Lung (tissue), 12 donors: ENCODE measurements around the gene DPP7. TPM values are rescaled to one million over a fixed set of nuclear protein-coding genes. Genes with fewer than 3 reads are reported as not detected.
"Not testable (repeated sequence)": the region's sequence is repeated elsewhere in the genome, so short reads cannot be mapped to it uniquely, and the experiment has no call there.

ENCODE experiments used
- ATAC-seq: fragments of 200-7000 bp; cut with Tn5 transposase; one replicate; pipeline ENCODE4 v1.9.1; 2020; ENCODE audit warnings: moderate number of reproducible peaks; ENCODE audit not compliant: insufficient read depth, low FRiP score
- DNase-seq, 3 donors: peaks; one replicate each; pipeline ENCODE4 v3.0.0-alpha.2; 2013 to 2017
- H3K27ac ChIP-seq, 2 donors: one replicate each; pipeline ENCODE4 v1.5.1; 2013; ENCODE audit warnings: mild to moderate bottlenecking in 2 of 2, moderate library complexity in 2 of 2, control low read depth in 1 of 2, inconsistent platforms in 1 of 2, low read depth in 1 of 2, low read length in 1 of 2
- H3K27me3 ChIP-seq, 3 donors: one replicate each; pipeline ENCODE4 v1.5.1; 2013; ENCODE audit warnings: low read length in 2 of 3; ENCODE audit not compliant: control insufficient read depth in 3 of 3, insufficient read depth in 3 of 3
- H3K36me3 ChIP-seq, 4 donors: one replicate each; pipeline ENCODE4 v1.5.1; 2013; ENCODE audit warnings: low read length in 4 of 4, mild to moderate bottlenecking in 1 of 4, moderate library complexity in 1 of 4; ENCODE audit not compliant: control insufficient read depth in 4 of 4, insufficient read depth in 4 of 4
- H3K4me1 ChIP-seq, 5 donors: one replicate each; pipeline ENCODE4 v1.5.1; 2013; ENCODE audit warnings: low read length in 5 of 5, mild to moderate bottlenecking in 2 of 5, moderate library complexity in 1 of 5; ENCODE audit not compliant: control insufficient read depth in 5 of 5, insufficient read depth in 5 of 5
- H3K4me3 ChIP-seq: one replicate; pipeline ENCODE4 v1.5.1; 2013; ENCODE audit warnings: mild to moderate bottlenecking, control low read depth, moderate library complexity
- H3K9ac ChIP-seq, 2 donors: one replicate each; pipeline ENCODE4 v1.5.1; 2013; ENCODE audit warnings: low read length in 2 of 2, control low read depth in 1 of 2; ENCODE audit not compliant: insufficient read depth in 1 of 2
- H3K9me3 ChIP-seq, 4 donors: one replicate each; pipeline ENCODE4 v1.5.1; 2013; ENCODE audit warnings: low read length in 3 of 4, mild to moderate bottlenecking in 1 of 4, moderate library complexity in 1 of 4; ENCODE audit not compliant: control insufficient read depth in 4 of 4, insufficient read depth in 3 of 4
- CTCF ChIP-seq: IDR thresholded peaks from 2 replicates; pipeline ENCODE4 v1.5.1; 2012; ENCODE audit warnings: mild to moderate bottlenecking; ENCODE audit errors: control extremely low read depth, extremely low read depth
- whole genome bisulfite sequencing, 2 donors: extraction: QIAGEN DNeasy Blood & Tissue Kit; methylation state at CpG; one replicate each; pipeline ENCODE4 v1.1.7; 2013; 5-methylcytosine and 5-hydroxymethylcytosine counted together
- polyA plus RNA-seq, 2 donors: library from polyadenylated mRNA; stranded (reverse); fragments of 200-250 nt; gene quantifications; one replicate each; pipeline ENCODE4 v1.2.1, GENCODE V29; 2013
- total RNA-seq, 2 donors: library from RNA; depleted of rRNA in 1 of 2; stranded (reverse); fragments of >200 nt in 1 of 2; gene quantifications; one replicate each; pipeline ENCODE4 v1.2.1, GENCODE V29; 2014 to 2021
- donor health status: control.
- donor health status: control.
- donor health status: Bipolar disorder and iron deficiency.
- donor health status: healthy.
- donor health status: DM: yes; HTN: yes; CAD: no.

The DPP7 gene
- total and polyA plus RNA-seq, 4 donors = 48.0 to 436 (median 228) TPM

GRCh38 chr9:137064027-137064879 lies 50.3 kb downstream of the DPP7 start:
- DNase-seq (peak; percentile 45 to 68 (median 55)), ATAC-seq (no peak)
- 53 to 57% methylated on average over 53 to 55 of the region's 55 CpGs for WGBS, 2 donors
- H3K36me3 ChIP-seq = no peaks in the 10 kb centered on the region
- H3K27ac ChIP-seq = no peak overlapping the region
- no peak overlapping the region for H3K4me3 ChIP-seq
- TF ChIP-seq CTCF = peak; percentile 75
- H3K9ac ChIP-seq = no peak overlapping the region
- peaks cover 0 to 9% (median 0%) of the 10 kb centered on the region in 5 donors for H3K4me1 ChIP-seq
- no peaks in the 10 kb centered on the region for H3K9me3 ChIP-seq
- H3K27me3 ChIP-seq = no peaks in the 10 kb centered on the region

GRCh38 chr9:137063311-137064026 lies 51.1 kb downstream of the DPP7 start:
- Histone ChIP-seq H3K27me3 (no peaks in the 10 kb centered on the region), H3K36me3 (no peaks in the 10 kb centered on the region), H3K4me1 (peaks cover 0 to 2% (median 2%) of the 10 kb centered on the region in 5 donors), H3K27ac (no peak overlapping the region), H3K9ac (no peak overlapping the region), H3K4me3 (no peak overlapping the region), H3K9me3 (no peaks in the 10 kb centered on the region)
- no peak for TF ChIP-seq CTCF
- no peak for DNase-seq
- WGBS, 2 donors = 88% methylated on average over 26 of the region's 26 CpGs
- no peak for ATAC-seq

GRCh38 chr9:137062798-137063197 lies 51.7 kb downstream of the DPP7 start:
- not testable (repeated sequence) for H3K9me3 ChIP-seq, DNase-seq, H3K36me3 ChIP-seq, H3K27me3 ChIP-seq, H3K27ac ChIP-seq, H3K4me3 ChIP-seq, ATAC-seq, H3K4me1 ChIP-seq, H3K9ac ChIP-seq
- WGBS, 2 donors = 93 to 94% methylated on average over 6 to 9 of the region's 9 CpGs

- no peak overlapping the region for H3K9ac ChIP-seq
- H3K9me3 ChIP-seq = no peaks in the 10 kb centered on the region
- WGBS, 2 donors = 84 to 88% methylated on average over 15 of the region's 15 CpGs
- peaks cover 0 to 3% (median 0%) of the 10 kb centered on the region in 5 donors for H3K4me1 ChIP-seq
- TF ChIP-seq CTCF = no peak
- H3K36me3 ChIP-seq = no peaks in the 10 kb centered on the region
- ATAC-seq (no peak), DNase-seq (no peak)
- H3K27ac ChIP-seq = no peak overlapping the region
- peaks cover 0 to 3% (median 0%) of the 10 kb centered on the region in 3 donors for H3K27me3 ChIP-seq
- H3K4me3 ChIP-seq = no peak overlapping the region
These were observed 52.1 kb downstream of the DPP7 start for GRCh38 chr9:137062384-137062783.
